HG02981 (cell line): ENCODE results near the gene GRIA4.

Experiments
- ATAC-seq: cut with Tn5 transposase; IDR thresholded peaks from one replicate; pipeline ENCODE4 v1.9.1; 2021; ENCODE audit warnings: mild to moderate bottlenecking, moderate library complexity; ENCODE audit not compliant: unreplicated experiment

GRIA4 gene

GRCh38 chr11:105911454-105911853 lies 301.6 kb downstream of the GRIA4 start:
- no peak for ATAC-seq

GRCh38 chr11:105912666-105913065 lies 302.8 kb downstream of the GRIA4 start:
- ATAC-seq, result no peak

GRCh38 chr11:105915021-105915420 lies 305.1 kb downstream of the GRIA4 start:
- no peak for ATAC-seq

- no peak for ATAC-seq
These were observed 308.2 kb downstream of the GRIA4 start for GRCh38 chr11:105918039-105918438.

GRCh38 chr11:105918600-105918999 lies 308.7 kb downstream of the GRIA4 start:
- ATAC-seq, result no peak

DNA sequence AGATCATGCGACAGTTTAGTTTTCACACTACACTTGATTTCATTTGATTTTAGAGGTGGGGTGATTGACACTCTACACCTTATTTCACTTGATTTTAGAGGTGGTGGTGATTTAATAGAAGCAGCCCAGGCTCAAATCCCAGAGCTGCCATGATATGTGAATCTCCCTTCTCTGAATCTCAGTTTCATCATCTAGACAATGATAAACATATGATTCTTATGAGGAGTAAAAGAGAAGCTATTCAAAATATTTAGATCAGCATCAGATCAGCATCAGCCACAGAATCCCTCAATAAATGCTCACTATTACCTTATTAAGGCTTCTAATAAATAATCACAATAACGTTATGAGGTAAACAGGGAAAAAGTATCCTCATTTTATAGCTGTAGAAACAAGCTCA lies 313.4 kb downstream of the GRIA4 start:
- ATAC-seq, result no peak

- no peak for ATAC-seq
These were observed 313.9 kb downstream of the GRIA4 start for GRCh38 chr11:105923807-105924206.

- no peak for ATAC-seq
These were observed 319.4 kb downstream of the GRIA4 start for GRCh38 chr11:105929084-105929955.

GRCh38 chr11:105933695-105934094 lies 323.8 kb downstream of the GRIA4 start:
- no peak for ATAC-seq

DNA sequence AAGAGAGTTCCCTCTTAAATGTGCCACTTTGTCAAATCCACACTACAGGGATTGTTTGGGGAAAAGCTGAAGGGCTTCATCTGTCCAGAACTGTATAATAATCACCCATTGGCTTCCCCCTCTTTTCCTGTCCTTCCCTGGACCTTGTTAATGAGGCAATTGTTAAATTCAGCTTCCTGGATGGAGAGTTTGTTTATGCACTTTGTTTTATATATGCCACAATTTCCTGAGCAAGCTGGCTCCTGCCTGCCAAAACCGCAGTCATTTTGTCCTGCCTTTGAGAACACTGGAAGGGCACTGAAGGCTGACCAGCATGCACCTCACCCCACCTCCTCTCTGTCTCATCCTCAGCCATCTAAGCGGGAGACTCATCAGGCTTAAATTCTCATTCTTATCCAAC lies 325.9 kb downstream of the GRIA4 start:
- no peak for ATAC-seq

DNA sequence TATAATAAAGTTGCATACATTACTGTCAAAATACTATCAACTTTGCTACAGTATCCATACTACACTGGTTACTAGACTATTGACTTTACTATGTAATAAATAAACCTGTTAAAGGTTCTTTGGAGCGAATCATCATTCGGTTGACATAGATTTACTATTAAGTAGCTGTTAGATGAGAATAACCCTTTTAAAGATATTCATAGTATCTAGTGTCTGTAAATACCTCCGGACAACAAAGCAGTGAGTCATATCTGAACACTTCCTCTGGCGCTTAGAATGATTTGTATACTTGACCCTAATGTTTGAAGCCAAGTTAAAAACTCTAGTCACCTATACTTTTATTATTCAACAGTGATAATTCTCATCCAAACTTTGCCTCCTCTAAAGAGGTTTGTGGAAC lies 327.5 kb downstream of the GRIA4 start:
- ATAC-seq, result no peak

GRCh38 chr11:105937738-105938137 lies 327.9 kb downstream of the GRIA4 start:
- no peak for ATAC-seq

GRCh38 chr11:105942921-105943320 lies 333.0 kb downstream of the GRIA4 start:
- no peak for ATAC-seq

DNA sequence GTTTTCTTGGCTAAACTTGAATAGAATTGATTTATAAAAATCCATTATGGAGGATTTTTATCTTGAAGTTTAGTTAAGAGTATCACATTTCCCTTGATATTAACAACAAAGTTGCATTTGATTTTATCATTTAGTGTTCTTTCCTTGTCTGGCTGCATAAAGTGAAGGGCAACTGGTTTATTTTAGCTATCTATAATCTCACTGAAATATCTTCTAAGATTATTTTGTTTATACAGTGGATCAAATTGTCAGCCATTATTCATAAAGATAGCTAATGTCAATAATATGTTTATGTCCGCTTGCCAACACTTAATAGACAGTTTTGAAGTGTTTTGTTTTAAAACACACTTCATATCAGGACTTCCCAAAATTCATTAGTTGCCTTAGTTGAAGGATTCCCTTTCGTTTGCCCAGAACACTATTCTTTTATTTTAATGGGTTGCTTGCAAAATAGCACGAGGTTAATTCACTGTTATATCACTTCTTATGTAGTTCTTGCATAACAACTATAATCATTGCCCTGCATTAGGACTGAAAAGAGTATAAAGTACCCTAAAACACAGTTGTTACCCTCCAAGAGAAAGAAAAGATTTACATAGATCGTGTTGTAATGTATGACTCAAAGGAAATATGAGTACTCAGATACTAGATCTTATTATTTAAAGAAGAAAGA lies 339.2 kb downstream of the GRIA4 start:
- no peak for ATAC-seq

GRCh38 chr11:105953886-105954285 lies 344.0 kb downstream of the GRIA4 start:
- ATAC-seq, result no peak

GRCh38 chr11:105960252-105961245 lies 350.7 kb downstream of the GRIA4 start:
- ATAC-seq, result no peak

- no peak for ATAC-seq
These were observed 358.3 kb downstream of the GRIA4 start for GRCh38 chr11:105968021-105968697.

DNA sequence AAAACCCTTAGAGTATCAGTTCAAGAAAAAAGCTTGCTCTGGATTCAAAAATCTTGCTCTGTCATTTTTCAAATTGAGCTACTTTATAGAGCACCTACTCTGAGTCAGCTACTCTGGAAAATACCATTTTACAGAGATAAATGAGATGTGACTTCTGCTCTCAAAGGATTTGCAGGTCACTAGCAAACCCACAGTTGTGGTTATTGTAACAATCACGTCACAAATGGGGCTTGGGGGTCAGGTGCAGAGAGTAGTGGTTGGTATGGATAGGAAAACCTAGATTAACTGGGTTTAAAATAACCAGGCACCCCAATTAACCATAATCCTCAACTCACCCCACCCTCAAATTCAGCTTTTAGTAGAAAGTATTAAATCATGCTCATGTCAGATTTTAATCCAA lies 359.9 kb downstream of the GRIA4 start:
- no peak for ATAC-seq

GRCh38 chr11:105975128-105975527 lies 365.3 kb downstream of the GRIA4 start:
- ATAC-seq, result no peak

- no peak for ATAC-seq
These were observed 370.3 kb downstream of the GRIA4 start for GRCh38 chr11:105979997-105980703.
